NCI-H748 (cell line): Measurements from ENCODE around the gene CFAP68.

Experiments used
- DNase-seq: peaks from one replicate; lab custom pipeline; 2025; ENCODE audit not compliant: unreplicated experiment; lab: John Stamatoyannopoulos, UW

The CFAP68 gene, protein sequence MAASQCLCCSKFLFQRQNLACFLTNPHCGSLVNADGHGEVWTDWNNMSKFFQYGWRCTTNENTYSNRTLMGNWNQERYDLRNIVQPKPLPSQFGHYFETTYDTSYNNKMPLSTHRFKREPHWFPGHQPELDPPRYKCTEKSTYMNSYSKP

DNA sequence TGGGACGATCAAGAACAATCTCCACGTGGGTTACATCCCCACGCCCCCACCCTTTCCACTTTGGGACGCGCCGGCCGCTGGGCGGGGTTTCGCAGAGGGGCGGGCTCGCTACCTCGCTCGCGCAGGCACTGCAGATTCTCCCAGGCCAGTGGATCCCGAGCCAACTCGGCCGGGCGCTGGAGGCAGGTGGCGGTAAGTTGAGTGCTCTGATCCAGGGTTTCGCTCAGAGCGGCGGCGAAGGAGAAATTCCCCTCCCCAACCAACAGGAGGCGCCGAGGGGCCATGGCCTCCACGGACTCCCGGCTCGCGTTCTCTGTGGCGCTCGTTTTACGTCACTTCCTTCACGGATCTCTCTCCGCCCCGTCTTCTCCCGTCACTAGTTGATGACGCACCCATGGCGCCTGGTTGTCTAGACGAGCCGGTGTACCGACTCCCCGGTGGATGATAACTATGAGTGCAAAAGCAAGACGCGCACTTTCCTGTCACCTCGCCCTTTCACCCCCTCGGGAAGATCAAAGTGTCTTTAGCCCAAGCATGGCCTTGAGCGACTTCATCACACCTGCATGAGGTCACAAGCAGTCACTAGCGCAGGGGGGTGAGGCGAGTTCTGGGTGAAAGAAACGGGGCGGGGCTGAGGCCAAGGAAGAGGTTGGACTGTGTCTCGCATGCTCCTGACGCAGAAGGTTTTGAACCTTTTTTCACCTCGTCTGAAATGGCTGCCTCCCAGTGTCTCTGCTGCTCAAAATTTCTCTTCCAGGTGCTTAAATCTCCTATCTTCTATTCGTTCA is at the start of gene CFAP68, which contains the start of gene FDXACB1:
Gene CFAP68, plus strand, starts transcription at position 693 of the 788 bp plus-strand sequence. Its CDS starts 20 bp downstream, at position 713.
Gene FDXACB1, minus strand, starts transcription at position 317 of the 788 bp plus-strand sequence. Its CDS starts 33 bp downstream, at position 284.
- peak; percentile 96 for DNase-seq

DNA sequence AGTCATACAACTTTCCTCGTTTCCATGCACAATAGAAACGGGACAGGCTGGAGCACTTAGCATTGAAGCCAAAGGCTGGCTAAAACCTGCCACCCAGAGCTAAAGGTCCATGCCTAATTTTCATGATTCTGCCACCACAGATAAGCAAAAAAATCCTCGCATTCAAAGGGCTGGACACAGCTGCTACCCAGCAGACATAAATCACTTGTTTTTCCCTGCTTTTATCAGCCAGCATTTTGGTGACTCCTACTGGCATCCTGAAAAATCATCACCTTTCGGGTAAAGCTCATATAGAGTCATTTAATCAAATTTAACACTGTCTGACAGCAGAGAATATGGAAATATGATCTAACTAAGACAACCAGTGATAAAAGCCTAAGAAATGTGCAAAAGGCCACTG is 45.8 kb upstream of the CFAP68 start:
- no peak for DNase-seq

DNA sequence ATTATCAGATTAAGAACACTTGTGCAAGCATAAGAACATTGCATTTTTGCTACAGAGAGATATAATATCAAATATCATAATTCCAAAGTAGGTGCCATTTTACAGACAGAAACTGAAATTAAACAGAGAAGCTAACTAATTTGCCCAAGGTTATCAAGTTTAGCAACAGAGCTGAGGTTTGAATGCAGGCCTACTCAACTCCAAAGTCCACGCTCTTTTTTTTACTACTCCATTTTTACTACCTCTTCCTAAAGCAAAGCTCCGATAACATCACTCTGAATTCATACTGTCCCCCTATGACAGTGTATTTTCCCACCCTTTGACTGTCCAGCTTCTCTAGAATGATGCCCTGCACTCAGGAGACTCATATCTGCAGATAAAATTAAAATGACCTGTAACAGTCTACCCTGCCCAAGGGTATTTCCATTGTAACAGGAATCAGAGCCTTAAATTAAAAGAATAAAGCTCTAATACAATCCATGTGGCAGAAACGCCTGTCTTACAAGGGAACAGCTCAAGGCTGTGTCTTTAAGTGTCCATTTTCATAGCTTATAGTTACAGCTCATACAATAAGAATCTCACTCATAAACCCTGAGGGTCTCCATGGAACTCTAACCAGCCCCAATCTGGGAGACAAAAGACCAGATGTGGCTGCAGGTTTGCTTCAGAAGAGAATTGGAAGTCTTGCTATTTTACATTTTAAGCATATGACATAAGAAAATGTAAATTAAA is 44.7 kb upstream of the CFAP68 start:
- DNase-seq, result no peak

DNA sequence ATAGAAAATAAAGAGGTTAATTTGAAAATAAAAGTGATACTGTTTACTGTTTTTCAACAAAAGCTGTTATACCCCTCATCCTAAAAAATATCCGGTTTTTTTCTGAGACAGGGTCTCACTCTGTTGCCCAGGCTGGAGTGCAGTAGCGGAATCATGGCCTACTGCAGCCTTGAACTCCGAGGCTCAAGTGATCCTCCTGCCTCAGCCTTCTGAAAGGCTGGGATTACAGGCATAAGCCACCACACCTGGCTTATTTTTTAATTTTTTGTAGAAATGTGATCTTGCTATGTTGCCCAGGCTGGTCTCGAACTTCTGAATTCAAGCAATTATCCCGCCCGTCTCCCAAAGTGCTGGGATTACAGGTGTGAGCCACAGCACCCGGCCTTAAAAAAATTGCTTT is 43.7 kb upstream of the CFAP68 start:
- no peak for DNase-seq

DNA sequence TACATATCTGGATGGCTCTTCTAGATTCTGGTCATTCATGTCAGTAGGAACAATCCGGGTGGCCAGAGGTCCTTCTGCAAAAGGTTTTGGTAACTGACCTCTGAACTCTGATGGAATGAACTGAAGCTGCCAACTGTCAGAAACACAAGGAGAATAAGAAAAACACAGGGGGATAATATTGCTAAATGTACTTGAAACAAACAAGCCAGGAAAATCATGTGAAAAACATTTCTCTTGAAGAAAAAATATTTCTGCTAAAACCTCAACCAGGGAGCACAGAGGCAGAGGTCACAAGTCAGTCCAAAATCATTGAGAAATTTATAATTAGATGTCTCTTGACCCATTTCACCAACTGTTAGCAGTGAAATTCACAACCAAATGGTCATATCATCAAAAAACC is 43.2 kb upstream of the CFAP68 start:
- no peak for DNase-seq

DNA sequence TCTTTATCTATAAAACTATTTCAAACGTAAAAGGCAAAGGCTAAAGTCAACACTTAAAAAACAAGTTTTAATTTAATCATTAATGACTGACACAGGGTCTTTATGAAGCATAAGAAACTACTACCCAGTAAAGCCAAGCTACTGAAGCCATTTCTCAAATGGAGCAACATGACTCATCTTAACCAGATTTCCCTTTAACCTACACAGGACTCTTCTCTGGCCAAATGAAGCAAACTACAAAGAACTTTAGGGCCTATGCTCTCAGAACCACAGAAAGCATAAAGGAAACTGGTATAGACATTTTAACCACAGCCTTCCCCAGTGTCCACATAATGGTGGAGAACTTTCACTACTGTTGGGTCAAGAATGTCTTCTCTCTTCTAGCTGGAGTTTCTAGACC is 42.6 kb upstream of the CFAP68 start:
- no peak for DNase-seq

DNA sequence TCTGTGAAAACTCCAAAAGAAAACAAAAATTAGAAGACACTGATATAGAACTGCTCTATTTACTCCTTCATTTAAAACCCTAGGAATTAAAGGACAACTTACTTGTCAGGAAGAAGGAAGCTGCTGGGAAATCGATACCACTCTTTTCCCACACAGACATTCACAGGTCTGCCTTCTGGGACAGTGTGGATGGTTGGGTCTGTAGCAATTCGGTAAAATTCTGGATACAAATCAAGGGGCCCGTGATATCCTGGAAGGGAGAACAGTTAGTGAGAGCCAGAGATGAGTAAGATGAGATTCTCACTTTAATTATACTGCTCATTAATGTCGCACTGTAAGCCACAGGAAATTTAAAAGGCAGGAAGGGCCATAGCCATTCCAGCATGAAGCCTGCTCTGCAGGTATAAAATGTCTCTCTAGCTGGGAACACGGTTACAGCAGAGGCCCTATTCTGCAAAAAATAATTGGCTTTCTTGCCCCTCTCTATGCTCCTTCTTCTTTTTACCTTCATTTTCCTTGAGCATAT is 41.9 kb upstream of the CFAP68 start:
- no peak for DNase-seq

DNA sequence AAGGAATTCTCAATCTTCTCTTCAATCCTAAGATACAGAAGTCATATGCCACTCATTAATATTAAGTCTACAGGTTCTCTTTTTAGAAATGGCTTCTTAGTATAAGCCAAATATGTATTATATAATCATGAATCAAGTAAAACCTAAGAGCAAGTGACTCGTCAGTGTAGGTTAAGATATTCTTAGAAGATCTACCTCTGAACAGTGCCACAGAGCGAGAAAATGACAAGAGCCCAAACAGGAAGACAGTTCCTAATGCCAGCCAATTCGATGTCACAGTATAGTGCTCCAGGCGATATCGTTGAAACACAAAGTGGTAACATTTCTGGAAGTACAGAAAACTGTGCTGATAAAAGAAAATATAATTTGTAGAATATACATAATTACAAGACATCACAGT is 41.3 kb upstream of the CFAP68 start:
- no peak for DNase-seq

DNA sequence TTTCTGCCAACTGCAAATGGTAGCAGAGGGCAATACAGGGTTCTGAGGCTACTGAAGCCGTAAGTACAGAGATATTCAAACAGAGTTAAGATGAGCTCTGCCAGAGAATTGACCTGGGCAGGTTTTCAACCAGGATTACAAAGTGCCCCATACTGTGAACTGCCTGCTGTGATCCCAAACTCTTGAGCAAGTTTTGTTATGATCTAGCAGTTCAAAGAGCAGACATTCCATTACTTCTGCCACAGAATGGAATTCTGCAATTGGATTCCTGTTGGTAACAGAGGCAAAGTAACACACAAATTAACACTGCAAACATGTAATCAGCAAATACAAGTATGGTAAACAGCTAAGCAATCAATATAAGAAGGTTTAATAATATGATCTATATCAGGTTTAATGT is 39.2 kb upstream of the CFAP68 start:
- DNase-seq, result no peak

DNA sequence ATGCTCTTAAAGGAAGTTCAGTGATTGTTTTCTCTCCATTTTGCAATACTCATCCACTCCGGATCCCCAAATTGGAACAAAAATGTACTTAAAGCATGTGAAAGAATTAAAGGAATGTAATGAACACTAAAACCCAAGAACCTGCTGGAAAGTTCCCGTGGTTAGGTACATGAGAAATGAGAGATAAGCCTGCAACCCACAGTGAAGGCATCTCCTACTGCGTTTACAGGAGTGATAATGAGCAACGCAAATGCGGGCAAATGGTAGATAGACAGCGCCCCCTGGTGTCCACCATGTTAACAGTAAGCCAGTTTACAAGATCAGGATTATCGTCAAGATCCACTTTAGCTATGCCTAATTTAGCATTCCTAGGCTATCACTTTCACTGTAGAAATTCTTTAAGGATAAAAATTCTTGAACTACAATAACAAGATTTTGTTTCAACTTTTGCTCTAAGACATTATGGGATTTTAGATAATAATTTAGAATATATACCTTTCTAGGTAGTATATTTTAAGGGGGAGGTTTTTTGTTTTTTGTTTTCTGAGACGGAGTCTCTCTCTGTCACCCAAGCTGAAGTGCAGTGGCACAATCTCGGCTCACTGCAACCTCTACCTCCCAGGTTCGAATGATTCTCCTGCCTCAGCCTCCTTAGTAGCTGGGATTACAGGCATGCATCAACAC is 37.8 kb upstream of the CFAP68 start:
- DNase-seq, result peak; percentile 64

DNA sequence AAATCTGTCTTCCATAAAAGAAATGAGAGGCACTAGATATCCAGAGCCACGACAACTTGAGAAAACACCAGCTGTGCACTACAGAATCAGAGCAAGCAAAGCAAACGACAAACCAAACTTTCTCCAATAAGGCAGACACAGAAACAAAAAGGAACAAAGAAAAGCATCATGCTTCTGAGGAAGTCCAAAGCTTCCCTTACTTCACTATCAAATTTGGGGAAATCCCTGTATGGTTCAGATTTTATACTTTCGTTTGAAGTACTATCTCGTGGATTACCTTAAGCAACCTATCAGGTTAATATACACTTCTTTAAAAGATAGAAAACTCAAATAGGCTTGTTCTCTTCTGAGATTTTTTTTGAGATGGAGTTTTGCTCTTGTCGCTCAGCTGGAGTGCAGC is 35.7 kb upstream of the CFAP68 start:
- no peak for DNase-seq

DNA sequence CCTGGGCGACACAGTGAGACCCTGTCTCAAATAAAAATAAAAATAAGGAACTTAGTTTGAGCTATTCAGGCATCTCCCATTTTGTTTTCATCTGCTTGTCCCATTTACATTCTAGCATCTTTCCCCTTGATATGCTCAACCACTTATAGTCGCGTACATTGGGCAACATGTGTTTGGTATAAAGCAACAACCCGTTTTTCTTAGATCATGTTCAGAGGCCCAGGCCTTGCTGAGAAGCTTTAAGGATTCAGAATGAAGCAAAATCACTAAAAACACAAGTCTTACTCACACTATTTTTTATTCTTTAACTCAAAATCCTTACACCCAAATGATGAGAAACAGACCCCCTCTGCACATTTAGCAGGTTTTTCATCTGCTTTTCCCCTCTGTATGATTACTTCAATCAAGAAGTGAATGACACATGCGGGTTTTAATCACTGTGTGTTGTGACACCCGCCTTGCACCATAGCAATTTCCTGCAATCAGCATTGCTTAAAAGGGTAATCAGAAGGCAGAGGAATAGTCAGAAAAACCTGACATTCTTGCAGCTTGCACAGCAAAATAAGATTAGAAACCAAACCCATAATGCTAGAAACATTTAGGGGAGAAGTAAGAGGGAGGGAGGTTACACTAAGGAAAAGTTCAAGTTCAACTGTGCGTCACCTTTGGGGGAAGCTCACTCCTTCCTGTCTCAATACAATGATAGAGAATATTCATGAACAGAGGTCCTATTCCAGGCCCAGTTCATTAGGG is 33.9 kb upstream of the CFAP68 start:
- DNase-seq, result no peak

DNA sequence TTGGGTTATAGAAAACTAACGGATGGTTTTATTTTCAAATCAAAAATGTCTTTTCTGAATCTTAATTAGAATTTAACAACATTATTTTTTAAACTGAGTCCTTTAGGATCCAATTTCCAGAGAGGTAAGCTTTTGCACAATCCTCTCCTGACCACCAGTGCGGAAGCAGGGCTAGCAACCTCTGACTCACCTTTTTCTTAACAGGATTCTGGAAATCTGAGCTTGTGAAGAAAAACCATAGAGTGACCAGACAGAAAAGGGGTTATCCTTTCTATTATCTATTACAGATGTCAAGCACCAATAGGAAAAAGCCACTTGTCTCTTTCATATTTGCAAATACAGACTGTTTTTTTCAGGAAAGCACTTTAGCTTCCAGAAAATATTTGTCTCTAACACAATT is 33.3 kb upstream of the CFAP68 start:
- no peak for DNase-seq

DNA sequence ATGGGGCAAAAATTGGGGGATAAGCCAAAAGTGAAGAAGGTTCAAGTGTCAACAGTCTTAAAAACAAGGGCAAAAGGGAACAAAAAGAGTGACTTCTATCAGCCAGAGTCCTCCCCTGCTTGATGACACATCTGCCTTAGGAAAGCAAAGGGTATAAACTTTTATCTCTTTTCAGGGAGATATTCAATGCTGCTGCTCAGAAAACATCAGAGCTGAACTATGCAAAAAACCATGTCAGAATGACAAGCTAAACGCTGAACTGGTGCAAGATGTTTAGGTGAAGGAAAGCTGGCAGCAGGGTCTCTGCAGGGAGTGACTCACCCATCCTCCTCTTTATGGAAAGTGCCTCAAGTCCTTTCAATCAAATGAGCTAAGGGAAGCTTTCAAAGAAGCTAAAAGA is 32.7 kb upstream of the CFAP68 start:
- no peak for DNase-seq

DNA sequence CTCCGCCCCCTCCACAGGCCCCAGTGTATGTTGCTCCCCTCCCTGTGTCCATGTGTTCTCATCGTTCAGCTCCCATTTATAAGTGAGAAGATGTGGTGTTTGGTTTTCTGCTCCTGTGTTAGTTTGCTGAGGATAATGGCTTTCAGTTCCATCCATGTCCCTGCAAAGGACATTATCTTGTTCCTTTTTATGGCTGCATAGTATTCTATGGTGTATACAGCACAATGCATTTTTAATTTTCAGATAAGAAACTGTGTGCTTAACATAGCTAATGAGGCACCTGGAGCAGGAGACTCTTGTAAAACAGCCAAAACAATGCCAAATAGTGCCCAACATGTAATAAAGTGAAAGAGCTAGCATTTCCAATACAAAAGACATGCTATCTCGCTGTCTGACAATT is 29.7 kb upstream of the CFAP68 start:
- no peak for DNase-seq

DNA sequence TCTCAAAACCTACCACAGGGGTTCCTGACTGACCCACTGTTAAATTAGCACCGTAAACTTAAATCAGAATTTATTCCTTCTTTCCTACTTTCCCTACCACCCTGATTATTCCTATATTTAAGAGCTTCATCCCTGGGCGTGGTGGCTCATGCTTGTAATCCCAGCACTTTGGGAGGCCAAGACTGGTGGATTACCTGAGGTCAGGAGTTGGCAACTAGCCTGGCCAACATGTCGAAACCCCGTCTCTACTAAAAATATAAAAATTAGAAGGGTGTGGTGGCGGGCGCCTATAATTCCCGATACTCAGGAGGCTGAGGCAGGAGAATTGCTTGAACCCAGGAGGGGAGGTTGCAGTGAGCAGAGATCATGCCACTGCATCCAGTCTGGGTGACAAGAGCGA is 28.3 kb upstream of the CFAP68 start:
- DNase-seq, result no peak

DNA sequence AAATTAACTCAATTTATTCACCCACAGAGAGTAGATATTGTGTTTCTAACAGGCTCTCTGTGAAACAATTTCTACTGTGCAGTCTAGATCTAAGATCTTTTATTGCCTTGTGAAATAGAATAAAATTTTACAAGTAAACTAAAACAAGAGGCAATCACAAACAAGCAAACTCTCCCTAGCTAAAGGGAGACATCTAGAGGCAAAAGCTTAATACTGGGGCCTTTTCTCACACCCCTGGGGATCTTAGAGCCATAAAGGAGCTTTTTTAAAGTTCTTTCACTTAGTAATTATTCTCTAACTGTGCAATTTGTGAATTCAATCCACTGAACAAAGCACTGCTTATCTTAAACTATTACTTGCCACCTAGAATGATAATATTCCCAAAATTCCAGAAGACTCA is 27.7 kb upstream of the CFAP68 start:
- no peak for DNase-seq

DNA sequence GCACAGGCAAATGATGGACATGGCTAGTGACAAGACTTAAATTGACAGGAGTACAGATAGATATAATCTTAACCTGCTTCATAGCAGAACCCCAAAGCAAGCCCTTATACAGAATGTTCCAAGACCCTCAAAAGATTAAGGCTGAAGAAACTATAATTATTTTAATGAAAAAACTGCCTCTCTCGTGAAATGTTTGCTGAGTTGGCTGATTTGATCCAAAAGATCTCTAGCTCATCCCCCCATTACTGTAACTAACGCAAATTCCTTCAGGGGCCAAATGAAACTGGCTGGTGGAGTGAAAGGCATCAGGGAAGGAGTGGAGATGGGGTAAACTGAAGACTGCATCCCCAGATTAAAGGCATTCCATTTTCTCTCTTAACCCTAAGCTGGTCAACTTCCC is 27.2 kb upstream of the CFAP68 start:
- no peak for DNase-seq

DNA sequence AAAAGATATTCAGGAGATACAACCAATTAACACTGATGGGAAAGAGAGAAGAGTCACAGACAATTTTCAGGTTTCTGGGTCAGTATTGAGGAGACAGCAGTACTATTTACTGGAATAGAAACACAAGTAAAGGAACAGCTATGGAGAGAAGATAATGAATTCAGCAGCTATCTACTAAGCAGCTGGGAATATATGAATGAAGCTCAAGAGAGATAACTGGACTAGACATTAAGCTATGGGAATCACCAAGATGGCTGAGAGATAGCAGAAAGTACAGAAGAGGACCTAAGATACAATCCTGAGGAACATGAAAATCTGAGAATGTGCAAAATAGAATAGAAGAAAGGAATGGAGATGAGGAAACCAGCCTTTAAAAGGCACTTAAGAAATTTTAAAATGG is 23.8 kb upstream of the CFAP68 start:
- DNase-seq, result no peak

DNA sequence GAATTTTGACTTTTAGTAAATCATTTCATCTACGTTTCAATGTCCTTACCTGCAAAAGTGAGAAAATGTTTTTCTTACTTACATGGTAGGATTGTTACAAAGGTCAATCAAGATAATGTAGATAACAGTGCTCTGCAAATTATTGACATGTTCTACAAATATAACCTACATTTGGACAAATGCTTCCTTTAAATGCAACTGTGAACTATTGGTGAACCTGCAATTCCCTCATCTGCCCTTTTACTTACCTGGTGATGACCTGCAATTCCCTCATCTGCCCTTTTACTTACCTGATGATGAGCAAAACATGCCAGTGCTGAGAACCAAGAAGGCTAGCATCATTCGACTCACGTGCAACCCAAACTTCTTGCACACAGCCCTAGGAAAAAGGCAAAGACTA is 19.1 kb upstream of the CFAP68 start:
- DNase-seq, result no peak

DNA sequence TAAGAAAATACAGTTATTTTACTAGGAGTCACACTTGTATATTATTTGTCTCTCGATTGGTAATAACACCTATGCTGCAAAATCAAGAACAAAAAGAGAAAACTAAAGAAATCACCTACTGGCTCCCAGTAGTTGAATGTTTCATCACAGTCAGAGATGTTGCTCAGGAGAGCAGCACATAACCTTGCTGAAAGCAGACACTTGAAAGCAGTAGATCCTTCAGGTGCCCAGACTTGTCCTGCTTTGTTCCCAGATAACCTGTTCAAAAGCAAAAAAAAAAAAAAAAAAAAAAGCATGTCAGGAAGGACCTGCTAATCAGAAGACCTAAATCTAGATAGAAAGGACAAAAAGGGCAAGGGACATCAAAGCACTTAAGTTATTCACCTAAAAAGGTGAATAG is 9.2 kb upstream of the CFAP68 start:
- DNase-seq, result no peak
